Erythroblast (primary cell): Measurements from ENCODE around the gene PKD1L1.
"Not testable (repeated sequence)": the region's sequence is repeated elsewhere in the genome, so short reads cannot be mapped to it uniquely, and the experiment has no call there.

Experiments
- DNase-seq, 2 experiments: peaks; one replicate each; lab custom pipeline; 2025; lab: John Stamatoyannopoulos, UW
- GATA1 ChIP-seq: IDR thresholded peaks from 2 replicates; pipeline ENCODE4 v1.6.1; 2011; ENCODE audit warnings: low read depth, mild to moderate bottlenecking, control low read depth, low read length, moderate library complexity
- POLR2A ChIP-seq: IDR thresholded peaks from 2 replicates; pipeline ENCODE4 v1.6.1; 2011; ENCODE audit warnings: mild to moderate bottlenecking, low read length

Gene PKD1L1

GRCh38 chr7:47759056-47759706 is 189.1 kb downstream of the PKD1L1 start:
- no peak for DNase-seq
- TF ChIP-seq GATA1 (no peak), POLR2A (no peak)

- TF ChIP-seq GATA1 (no peak), POLR2A (no peak)
- DNase-seq, result no peak
Measured at GRCh38 chr7:47758546-47758945, 189.7 kb downstream of the PKD1L1 start.

DNA sequence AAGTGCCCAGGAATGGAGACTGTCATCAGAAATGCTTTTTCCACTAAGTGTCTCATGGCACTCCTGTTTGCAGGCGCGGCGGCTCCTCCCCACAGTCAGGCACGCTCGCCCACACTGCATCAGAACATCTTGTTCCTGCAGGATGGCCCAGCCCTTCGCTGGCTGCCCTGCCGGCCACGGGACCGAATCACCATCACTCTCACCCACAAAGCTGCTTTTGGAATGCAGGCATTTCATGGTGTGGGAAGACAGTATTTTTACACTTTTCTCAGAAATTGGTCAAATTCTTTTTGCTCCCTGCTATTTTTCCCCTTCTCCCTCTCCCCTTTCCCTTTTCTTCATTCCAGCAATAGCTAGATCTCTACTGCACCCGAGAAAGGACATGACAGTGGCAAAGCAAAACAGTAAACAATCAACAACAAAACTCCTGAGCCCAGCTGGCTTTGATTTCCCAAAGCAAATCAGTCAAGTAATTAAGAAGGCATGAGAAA is 190.3 kb downstream of the PKD1L1 start:
- TF ChIP-seq POLR2A (no peak), GATA1 (no peak)

DNA sequence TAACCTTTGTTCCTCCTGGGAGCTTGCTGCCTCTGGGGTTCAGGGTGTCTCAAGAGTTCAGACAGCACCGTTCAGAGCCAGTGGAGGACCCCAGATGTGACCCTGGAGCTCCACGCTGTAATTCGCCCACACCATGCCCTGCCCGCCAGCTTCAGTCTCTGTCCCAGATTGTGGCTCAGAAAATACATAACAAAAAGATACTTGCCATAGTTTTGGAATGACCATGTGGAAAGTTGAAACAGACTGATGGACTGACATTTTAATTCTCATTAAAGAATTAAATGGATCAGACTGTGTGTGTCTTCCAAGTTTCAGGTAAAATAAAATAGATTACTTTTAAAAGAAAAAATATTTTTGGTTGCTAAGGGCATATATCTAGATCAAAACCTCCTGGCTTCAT is 191.6 kb downstream of the PKD1L1 start:
- DNase-seq, result no peak
- TF ChIP-seq POLR2A (no peak), GATA1 (no peak)

More for the DNA sequence above, 190.3 kb downstream of the PKD1L1 start:
- no peak for DNase-seq

- no peak for DNase-seq
- TF ChIP-seq GATA1 (no peak), POLR2A (no peak)
Measured at GRCh38 chr7:47755248-47755647, 193.0 kb downstream of the PKD1L1 start.

- not testable (repeated sequence) for DNase-seq
Measured at GRCh38 chr7:47751724-47752123, 196.5 kb downstream of the PKD1L1 start.

GRCh38 chr7:47751043-47751442 is 197.2 kb downstream of the PKD1L1 start:
- no peak for DNase-seq
- TF ChIP-seq POLR2A (no peak), GATA1 (no peak)

- no peak for DNase-seq
- TF ChIP-seq POLR2A (no peak), GATA1 (no peak)
Measured at GRCh38 chr7:47748041-47748440, 200.2 kb downstream of the PKD1L1 start.

DNA sequence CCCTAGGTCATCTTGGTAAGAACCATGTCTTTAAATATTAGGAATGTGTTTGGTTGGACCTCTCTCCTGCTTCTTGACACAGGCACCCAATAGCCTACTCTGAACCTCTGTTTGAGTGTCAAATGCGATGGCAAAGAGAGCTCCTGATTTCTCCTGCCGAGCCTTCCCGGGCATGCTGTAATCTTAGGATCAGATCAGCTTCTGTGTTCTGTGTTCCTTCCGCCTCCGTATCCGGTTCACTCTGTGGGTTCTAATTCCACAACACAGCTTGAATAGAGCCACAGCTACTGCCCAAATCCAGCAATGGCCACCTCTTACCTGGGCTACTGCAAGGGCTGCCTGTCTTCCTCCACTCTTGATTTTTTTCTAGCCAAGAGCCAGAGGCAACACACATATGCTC is 201.1 kb downstream of the PKD1L1 start:
- TF ChIP-seq POLR2A (no peak), GATA1 (no peak)
- no peak for DNase-seq

- no peak for TF ChIP-seq GATA1
- TF ChIP-seq POLR2A, result no peak
- DNase-seq, result no peak
Measured at GRCh38 chr7:47746468-47746867, 201.8 kb downstream of the PKD1L1 start.

DNA sequence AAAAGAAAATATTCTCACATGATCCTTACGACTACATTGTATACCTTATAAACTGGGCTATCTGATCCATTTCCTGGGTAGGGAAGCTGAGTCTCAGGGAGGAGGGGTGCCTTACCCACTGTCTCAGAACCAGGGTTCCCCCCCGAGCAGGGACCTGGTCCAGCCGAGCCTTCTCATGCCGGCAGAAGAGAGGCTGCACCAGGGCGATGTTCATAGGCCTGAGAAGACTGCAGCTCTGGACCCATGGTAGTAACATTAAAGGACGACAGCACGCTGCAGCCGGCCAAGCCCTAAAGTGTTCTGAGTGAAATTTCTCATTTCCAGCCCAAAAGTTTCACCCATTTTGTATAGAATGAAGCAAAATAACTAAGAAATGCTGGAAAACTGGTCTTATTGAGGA is 203.4 kb downstream of the PKD1L1 start:
- DNase-seq, result no peak
- TF ChIP-seq GATA1 (no peak), POLR2A (no peak)

- no peak for TF ChIP-seq POLR2A
- TF ChIP-seq GATA1, result no peak
- no peak for DNase-seq
Measured at GRCh38 chr7:47743965-47744591, 204.2 kb downstream of the PKD1L1 start.

GRCh38 chr7:47741984-47742383 is 206.3 kb downstream of the PKD1L1 start:
- no peak for DNase-seq
- TF ChIP-seq GATA1, result no peak
- TF ChIP-seq POLR2A, result no peak

DNA sequence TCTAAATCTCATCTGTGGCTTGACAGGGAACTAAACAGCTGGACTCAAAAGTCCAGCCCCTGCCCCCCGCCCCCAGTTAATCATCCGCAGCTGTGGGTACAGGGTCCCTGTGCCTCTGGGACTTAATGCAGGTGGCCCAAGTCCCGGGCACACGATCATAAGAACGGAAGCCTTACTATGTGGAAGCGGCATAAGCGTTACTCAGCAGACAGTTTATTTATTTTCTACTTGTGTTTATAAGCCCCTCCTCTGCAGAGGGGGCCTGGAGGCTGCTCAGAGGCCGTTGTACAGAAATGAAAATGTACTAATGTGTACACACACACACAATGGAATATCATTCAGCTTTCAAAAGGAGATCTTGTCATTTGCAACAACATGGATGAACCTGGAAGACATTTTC is 208.4 kb downstream of the PKD1L1 start:
- no peak for TF ChIP-seq POLR2A
- no peak for TF ChIP-seq GATA1
- no peak for DNase-seq
